ENCODE results near the gene CCDC174. TPM values are rescaled to one million over a fixed set of nuclear protein-coding genes. Genes with fewer than 3 reads are reported as not detected.

CCDC174 gene
- total and polyA plus RNA-seq, 7 donors, result 10.6 to 24.1 (median 13.5) TPM

- Histone ChIP-seq H3K9me3 (no peaks in the 10 kb centered on the region), H3K4me3 (no peak overlapping the region), H3K27me3 (ENCODE audit: insufficient read depth in 3 of 3, low read length in 2 of 3) (peaks cover 0 to 2% (median 0%) of the 10 kb centered on the region in 3 donors), H3K4me1 (no peaks in the 10 kb centered on the region), H3K27ac (no peak overlapping the region), H3K36me3 (ENCODE audit: insufficient read depth in 1 of 2, low read depth in 1 of 2) (no peaks in the 10 kb centered on the region)
- WGBS, 3 donors, result 84 to 86% (median 86%) methylated on average over 9 of the region's 9 CpGs
- intact Hi-C loops (cut with DNase I), result loop anchor here in 1 of 2 donors (5.0 kb wide), 1 partner anchor 292 kb away; no protein-coding TSS in a partner anchor
- TF ChIP-seq, protein P1, sequence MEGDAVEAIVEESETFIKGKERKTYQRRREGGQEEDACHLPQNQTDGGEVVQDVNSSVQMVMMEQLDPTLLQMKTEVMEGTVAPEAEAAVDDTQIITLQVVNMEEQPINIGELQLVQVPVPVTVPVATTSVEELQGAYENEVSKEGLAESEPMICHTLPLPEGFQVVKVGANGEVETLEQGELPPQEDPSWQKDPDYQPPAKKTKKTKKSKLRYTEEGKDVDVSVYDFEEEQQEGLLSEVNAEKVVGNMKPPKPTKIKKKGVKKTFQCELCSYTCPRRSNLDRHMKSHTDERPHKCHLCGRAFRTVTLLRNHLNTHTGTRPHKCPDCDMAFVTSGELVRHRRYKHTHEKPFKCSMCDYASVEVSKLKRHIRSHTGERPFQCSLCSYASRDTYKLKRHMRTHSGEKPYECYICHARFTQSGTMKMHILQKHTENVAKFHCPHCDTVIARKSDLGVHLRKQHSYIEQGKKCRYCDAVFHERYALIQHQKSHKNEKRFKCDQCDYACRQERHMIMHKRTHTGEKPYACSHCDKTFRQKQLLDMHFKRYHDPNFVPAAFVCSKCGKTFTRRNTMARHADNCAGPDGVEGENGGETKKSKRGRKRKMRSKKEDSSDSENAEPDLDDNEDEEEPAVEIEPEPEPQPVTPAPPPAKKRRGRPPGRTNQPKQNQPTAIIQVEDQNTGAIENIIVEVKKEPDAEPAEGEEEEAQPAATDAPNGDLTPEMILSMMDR (IDR thresholded peaks at IDR 0.05), result no peak
- DNase-seq (no peak), ATAC-seq (no peak)
Measured at GRCh38 chr3:14630404-14631100, 21.0 kb upstream of the CCDC174 start.

DNA sequence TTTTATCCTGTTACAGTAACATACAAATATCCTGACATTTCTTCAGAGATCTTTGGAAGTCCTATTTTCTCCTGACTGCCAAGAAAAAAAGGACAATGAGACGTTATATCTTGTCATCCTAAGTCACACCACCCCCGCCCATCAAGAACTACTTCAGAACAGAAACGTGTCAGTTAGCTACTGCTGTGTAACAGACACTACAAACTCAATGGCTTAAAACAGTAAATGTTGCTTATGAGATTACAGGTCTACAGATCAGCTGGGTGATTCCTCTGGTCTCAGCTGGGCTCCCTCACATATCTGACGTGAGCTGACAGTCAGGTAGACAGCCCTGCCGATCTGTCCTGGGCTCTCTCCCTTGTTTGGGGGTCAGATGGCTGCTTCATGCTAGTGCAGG, 20.5 kb upstream of the CCDC174 start:
- no peaks in the 10 kb centered on the region for H3K4me1 ChIP-seq
- DNase-seq, result no peak
- no peak for ATAC-seq
- H3K4me3 ChIP-seq, result no peak overlapping the region
- peaks cover 0 to 2% (median 0%) of the 10 kb centered on the region in 3 donors for H3K27me3 ChIP-seq (ENCODE audit: insufficient read depth in 3 of 3, low read length in 2 of 3)
- intact Hi-C loops (cut with DNase I), result loop anchor here in 1 of 2 donors (5.0 kb wide), 1 partner anchor 291 kb away; no protein-coding TSS in a partner anchor
- 79 to 82% (median 81%) methylated on average over 5 of the region's 5 CpGs for WGBS, 3 donors
- no peak overlapping the region for H3K27ac ChIP-seq
- H3K36me3 ChIP-seq (ENCODE audit: insufficient read depth in 1 of 2, low read depth in 1 of 2), result no peaks in the 10 kb centered on the region
- H3K9me3 ChIP-seq, result no peaks in the 10 kb centered on the region
- TF ChIP-seq, protein P1 (IDR thresholded peaks at IDR 0.05), result no peak

DNA sequence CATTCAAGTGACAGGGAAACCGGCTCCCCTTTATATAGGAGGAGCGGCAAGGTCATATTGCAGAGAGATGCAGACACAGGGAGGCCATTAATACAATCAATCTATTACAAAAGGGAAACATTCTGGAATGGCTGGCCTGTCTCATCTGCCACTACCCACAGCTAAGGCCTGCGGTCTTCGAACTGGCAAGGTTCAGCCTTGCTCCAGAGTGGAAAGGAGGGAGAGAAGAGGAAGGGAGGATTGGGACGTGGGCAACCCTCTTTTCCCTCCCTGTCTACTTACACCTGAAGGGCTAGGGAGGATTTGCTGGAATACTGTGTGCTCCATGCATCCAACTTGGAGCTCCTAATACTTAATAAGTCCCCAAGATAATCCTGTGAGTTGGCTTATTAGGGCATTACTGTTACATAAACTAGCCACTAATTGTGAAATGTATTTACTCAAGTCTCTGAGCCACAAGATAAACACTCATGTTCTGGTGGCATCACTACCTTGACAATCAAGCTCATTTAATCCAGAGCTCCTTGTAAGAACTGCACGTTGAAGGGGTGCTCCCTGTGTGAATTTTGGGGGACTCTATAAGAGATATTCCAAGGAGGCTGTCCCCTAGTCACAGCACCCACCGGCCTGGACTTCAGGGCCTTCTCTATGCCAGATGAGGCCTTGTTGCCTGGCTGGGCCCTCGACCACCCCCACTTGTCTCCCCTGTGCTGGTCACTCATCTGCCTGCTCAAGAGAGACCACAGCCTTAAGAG, 19.7 kb upstream of the CCDC174 start:
- H3K9me3 ChIP-seq, result no peaks in the 10 kb centered on the region
- no peaks in the 10 kb centered on the region for H3K4me1 ChIP-seq
- no peak for DNase-seq
- no peak overlapping the region for H3K4me3 ChIP-seq
- no peak overlapping the region for H3K27ac ChIP-seq
- H3K27me3 ChIP-seq (ENCODE audit: insufficient read depth in 3 of 3, low read length in 2 of 3), result peaks cover 0 to 2% (median 0%) of the 10 kb centered on the region in 3 donors
- H3K36me3 ChIP-seq (ENCODE audit: insufficient read depth in 1 of 2, low read depth in 1 of 2), result no peaks in the 10 kb centered on the region
- TF ChIP-seq, protein P1 (IDR thresholded peaks at IDR 0.05), result no peak
- intact Hi-C loops (cut with DNase I), result loop anchor here in 1 of 2 donors (5.0 kb wide), 1 partner anchor 290 kb away; no protein-coding TSS in a partner anchor
- 73 to 79% (median 78%) methylated on average over 8 of the region's 8 CpGs for WGBS, 3 donors
- no peak for ATAC-seq

DNA sequence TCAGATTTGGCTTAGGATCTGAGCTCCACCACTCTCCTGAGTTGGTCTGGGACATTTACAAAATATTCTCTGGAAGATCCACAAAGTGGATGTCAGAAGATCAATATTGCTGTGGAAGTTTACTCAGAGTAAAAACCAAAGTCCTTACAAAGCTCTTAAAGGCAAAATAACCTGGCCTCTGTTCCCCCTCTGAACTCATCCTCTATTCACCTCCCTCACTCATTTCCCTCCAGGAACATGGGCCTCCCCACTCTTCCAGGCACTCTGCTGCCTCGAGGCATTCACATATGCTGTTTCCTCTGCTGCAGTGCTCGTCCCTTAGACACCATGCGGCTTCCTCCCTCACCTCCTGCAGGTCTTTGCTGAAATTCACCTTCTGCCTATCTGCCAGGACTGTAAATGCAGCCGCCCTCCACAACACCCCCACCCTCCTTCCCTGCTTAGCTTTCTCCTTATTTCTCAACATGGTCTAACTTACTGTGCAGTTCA, 19.1 kb upstream of the CCDC174 start:
- Histone ChIP-seq H3K9me3 (no peaks in the 10 kb centered on the region), H3K4me1 (no peaks in the 10 kb centered on the region), H3K4me3 (no peak overlapping the region), H3K27ac (no peak overlapping the region), H3K36me3 (ENCODE audit: insufficient read depth in 1 of 2, low read depth in 1 of 2) (no peaks in the 10 kb centered on the region), H3K27me3 (ENCODE audit: insufficient read depth in 3 of 3, low read length in 2 of 3) (peaks cover 0 to 2% (median 0%) of the 10 kb centered on the region in 3 donors)
- DNase-seq (no peak), ATAC-seq (no peak)
- WGBS, 3 donors, result 50 to 55% (median 53%) methylated on average over 4 of the region's 4 CpGs
- TF ChIP-seq, protein P1 (IDR thresholded peaks at IDR 0.05), result no peak
- intact Hi-C loops (cut with DNase I), result loop anchor here in 1 of 2 donors (5.0 kb wide), 1 partner anchor 290 kb away; no protein-coding TSS in a partner anchor
